Activated CD8-positive, alpha-beta memory T cell treated with anti-CD3 and anti-CD28 coated beads for 1 hour (primary cell): Measurements from ENCODE around the gene CCDC106.
A peak's percentile ranks its signal among the peaks of the same experiment; 100 is the strongest.

Source experiments
- DNase-seq, 2 donors: peaks; one replicate each; pipeline ENCODE4 v3.0.0-alpha.2; 2020; ENCODE audit warnings: low read depth in 1 of 2; ENCODE audit errors: extremely low read depth in 1 of 2

The CCDC106 gene

GRCh38 chr19:55649268-55650125 lies 1.5 kb downstream of the CCDC106 start:
- DNase-seq = no peak

- no peak for DNase-seq
These were observed 2.1 kb downstream of the CCDC106 start for GRCh38 chr19:55650126-55650557.

GRCh38 chr19:55650602-55651230 lies 2.7 kb downstream of the CCDC106 start:
- no peak for DNase-seq

- no peak for DNase-seq
These were observed 3.2 kb downstream of the CCDC106 start for GRCh38 chr19:55651236-55651635.

GRCh38 chr19:55652311-55653128 lies 4.5 kb downstream of the CCDC106 start:
- no peak for DNase-seq

GRCh38 chr19:55653651-55654322 lies 5.8 kb downstream of the CCDC106 start:
- peak; percentile 98 to 100 for DNase-seq

GRCh38 chr19:55654323-55654867 lies 6.4 kb downstream of the CCDC106 start:
- peak; percentile 91 to 99 for DNase-seq

GRCh38 chr19:55654868-55655647 lies 7.0 kb downstream of the CCDC106 start, which contains the start of gene U2AF2:
Gene U2AF2 (plus strand): TSS chr19:55655035. CDS start chr19:55655105, 70 bp downstream.
- DNase-seq = peak; percentile 94 to 97

GRCh38 chr19:55655648-55656040 lies 7.6 kb downstream of the CCDC106 start:
- no peak for DNase-seq

GRCh38 chr19:55656552-55656951 lies 8.5 kb downstream of the CCDC106 start:
- no peak for DNase-seq

- no peak for DNase-seq
These were observed 9.2 kb downstream of the CCDC106 start for GRCh38 chr19:55656988-55657747.

- no peak for DNase-seq
These were observed 10.9 kb downstream of the CCDC106 start for GRCh38 chr19:55658846-55659459.

- no peak for DNase-seq
These were observed 11.8 kb downstream of the CCDC106 start for GRCh38 chr19:55659822-55660221.

- no peak for DNase-seq
These were observed 12.4 kb downstream of the CCDC106 start for GRCh38 chr19:55660404-55660803.

GRCh38 chr19:55660991-55661390 lies 13.0 kb downstream of the CCDC106 start:
- DNase-seq = no peak

- DNase-seq = no peak
These were observed 13.8 kb downstream of the CCDC106 start for GRCh38 chr19:55661826-55662225.

GRCh38 chr19:55663846-55664536 lies 16.0 kb downstream of the CCDC106 start:
- no peak for DNase-seq
